Lung (tissue), 12 donors: ENCODE measurements around the gene RASA3. TPM values are rescaled to one million over a fixed set of nuclear protein-coding genes. Genes with fewer than 3 reads are reported as not detected.

ENCODE experiments used
- ATAC-seq: fragments of 200-7000 bp; cut with Tn5 transposase; one replicate; pipeline ENCODE4 v1.9.1; 2020; ENCODE audit warnings: moderate number of reproducible peaks; ENCODE audit not compliant: insufficient read depth, low FRiP score
- DNase-seq, 3 donors: peaks; one replicate each; pipeline ENCODE4 v3.0.0-alpha.2; 2013 to 2017
- H3K27ac ChIP-seq, 2 donors: one replicate each; pipeline ENCODE4 v1.5.1; 2013; ENCODE audit warnings: mild to moderate bottlenecking in 2 of 2, moderate library complexity in 2 of 2, control low read depth in 1 of 2, inconsistent platforms in 1 of 2, low read depth in 1 of 2, low read length in 1 of 2
- H3K27me3 ChIP-seq, 3 donors: one replicate each; pipeline ENCODE4 v1.5.1; 2013; ENCODE audit warnings: low read length in 2 of 3; ENCODE audit not compliant: control insufficient read depth in 3 of 3, insufficient read depth in 3 of 3
- H3K36me3 ChIP-seq, 4 donors: one replicate each; pipeline ENCODE4 v1.5.1; 2013; ENCODE audit warnings: low read length in 4 of 4, mild to moderate bottlenecking in 1 of 4, moderate library complexity in 1 of 4; ENCODE audit not compliant: control insufficient read depth in 4 of 4, insufficient read depth in 4 of 4
- H3K4me1 ChIP-seq, 5 donors: one replicate each; pipeline ENCODE4 v1.5.1; 2013; ENCODE audit warnings: low read length in 5 of 5, mild to moderate bottlenecking in 2 of 5, moderate library complexity in 1 of 5; ENCODE audit not compliant: control insufficient read depth in 5 of 5, insufficient read depth in 5 of 5
- H3K4me3 ChIP-seq: one replicate; pipeline ENCODE4 v1.5.1; 2013; ENCODE audit warnings: mild to moderate bottlenecking, control low read depth, moderate library complexity
- H3K9ac ChIP-seq, 2 donors: one replicate each; pipeline ENCODE4 v1.5.1; 2013; ENCODE audit warnings: low read length in 2 of 2, control low read depth in 1 of 2; ENCODE audit not compliant: insufficient read depth in 1 of 2
- H3K9me3 ChIP-seq, 4 donors: one replicate each; pipeline ENCODE4 v1.5.1; 2013; ENCODE audit warnings: low read length in 3 of 4, mild to moderate bottlenecking in 1 of 4, moderate library complexity in 1 of 4; ENCODE audit not compliant: control insufficient read depth in 4 of 4, insufficient read depth in 3 of 4
- WGBS, 2 donors: extraction: QIAGEN DNeasy Blood & Tissue Kit; methylation state at CpG; one replicate each; pipeline ENCODE4 v1.1.7; 2013; 5-methylcytosine and 5-hydroxymethylcytosine counted together
- polyA plus RNA-seq, 2 donors: library from polyadenylated mRNA; stranded (reverse); fragments of 200-250 nt; gene quantifications; one replicate each; pipeline ENCODE4 v1.2.1, GENCODE V29; 2013
- total RNA-seq, 2 donors: library from RNA; depleted of rRNA in 1 of 2; stranded (reverse); fragments of >200 nt in 1 of 2; gene quantifications; one replicate each; pipeline ENCODE4 v1.2.1, GENCODE V29; 2014 to 2021
- TF ChIP-seq, protein P1 (sequence below): IDR thresholded peaks from 2 replicates; pipeline ENCODE4 v1.5.1; 2012; ENCODE audit warnings: mild to moderate bottlenecking; ENCODE audit errors: control extremely low read depth, extremely low read depth
- donor health status: control.
- donor health status: control.
- donor health status: Bipolar disorder and iron deficiency.
- donor health status: healthy.
- donor health status: DM: yes; HTN: yes; CAD: no.

Gene RASA3
- total and polyA plus RNA-seq, 4 donors = 7.4 to 22.8 (median 16.2) TPM

- peaks cover 0 to 2% (median 0%) of the 10 kb centered on the region in 5 donors for H3K4me1 ChIP-seq
- H3K9me3 ChIP-seq = peaks cover 0 to 2% (median 0%) of the 10 kb centered on the region in 4 donors
- peaks cover 0 to 62% (median 13%) of the 10 kb centered on the region in 4 donors for H3K36me3 ChIP-seq
- H3K4me3 ChIP-seq = no peak overlapping the region
- no peak overlapping the region for H3K27ac ChIP-seq
- no peaks in the 10 kb centered on the region for H3K27me3 ChIP-seq
- H3K9ac ChIP-seq = no peak overlapping the region
- no peak for ATAC-seq
- DNase-seq = no peak
- WGBS, 2 donors = 86 to 90% methylated on average over 11 of the region's 11 CpGs
- TF ChIP-seq, protein P1, sequence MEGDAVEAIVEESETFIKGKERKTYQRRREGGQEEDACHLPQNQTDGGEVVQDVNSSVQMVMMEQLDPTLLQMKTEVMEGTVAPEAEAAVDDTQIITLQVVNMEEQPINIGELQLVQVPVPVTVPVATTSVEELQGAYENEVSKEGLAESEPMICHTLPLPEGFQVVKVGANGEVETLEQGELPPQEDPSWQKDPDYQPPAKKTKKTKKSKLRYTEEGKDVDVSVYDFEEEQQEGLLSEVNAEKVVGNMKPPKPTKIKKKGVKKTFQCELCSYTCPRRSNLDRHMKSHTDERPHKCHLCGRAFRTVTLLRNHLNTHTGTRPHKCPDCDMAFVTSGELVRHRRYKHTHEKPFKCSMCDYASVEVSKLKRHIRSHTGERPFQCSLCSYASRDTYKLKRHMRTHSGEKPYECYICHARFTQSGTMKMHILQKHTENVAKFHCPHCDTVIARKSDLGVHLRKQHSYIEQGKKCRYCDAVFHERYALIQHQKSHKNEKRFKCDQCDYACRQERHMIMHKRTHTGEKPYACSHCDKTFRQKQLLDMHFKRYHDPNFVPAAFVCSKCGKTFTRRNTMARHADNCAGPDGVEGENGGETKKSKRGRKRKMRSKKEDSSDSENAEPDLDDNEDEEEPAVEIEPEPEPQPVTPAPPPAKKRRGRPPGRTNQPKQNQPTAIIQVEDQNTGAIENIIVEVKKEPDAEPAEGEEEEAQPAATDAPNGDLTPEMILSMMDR = no peak
These were observed 116.5 kb downstream of the RASA3 start for GRCh38 chr13:114015969-114016295.

- no peak for ATAC-seq
These were observed 117.1 kb downstream of the RASA3 start for GRCh38 chr13:114015111-114015968.

DNA sequence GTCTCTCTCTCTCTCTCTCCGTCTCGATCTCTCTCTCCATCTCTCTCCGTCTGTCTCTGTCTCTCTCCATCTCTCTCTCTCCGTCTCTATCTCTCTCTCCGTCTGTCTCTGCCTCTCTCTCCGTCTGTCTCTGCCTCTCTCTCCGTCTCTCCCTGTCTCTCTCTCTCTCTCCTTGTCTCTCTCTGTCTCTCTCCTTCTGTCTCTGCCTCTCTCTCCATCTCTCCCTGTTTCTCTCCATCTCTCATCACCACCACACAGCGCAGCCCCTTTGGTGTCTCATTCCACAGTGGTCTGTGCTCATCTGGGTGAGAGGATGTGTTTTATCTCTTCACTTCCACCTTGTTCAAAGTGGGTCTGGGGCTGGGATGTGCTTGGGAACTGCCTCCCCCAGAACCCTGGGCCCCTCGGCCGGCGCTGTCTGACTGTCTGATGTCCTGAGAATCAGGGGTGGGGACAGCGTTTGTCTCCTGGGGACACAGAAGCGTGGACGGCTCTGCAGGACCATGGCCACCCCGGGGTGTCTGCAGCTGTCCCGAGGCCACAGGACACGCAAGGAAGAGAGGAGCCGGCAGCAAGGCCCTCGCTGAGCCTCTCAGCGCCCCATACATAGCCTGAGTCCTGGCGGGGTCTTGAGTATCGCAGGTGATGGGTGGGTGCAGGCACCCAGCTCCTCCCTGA, 118.3 kb downstream of the RASA3 start:
- Histone ChIP-seq H3K27ac (no peak overlapping the region), H3K9ac (no peak overlapping the region), H3K36me3 (peaks cover 2 to 65% (median 13%) of the 10 kb centered on the region in 4 donors), H3K27me3 (no peaks in the 10 kb centered on the region), H3K4me3 (no peak overlapping the region), H3K9me3 (peaks cover 0 to 2% (median 0%) of the 10 kb centered on the region in 4 donors), H3K4me1 (peaks cover 0 to 2% (median 0%) of the 10 kb centered on the region in 5 donors)
- DNase-seq (no peak), ATAC-seq (no peak)
- 94% methylated on average over 22 of the region's 22 CpGs for WGBS, 2 donors
- TF ChIP-seq, protein P1 = no peak

More at GRCh38 chr13:114015111-114015968, 117.1 kb downstream of the RASA3 start:
- H3K27ac ChIP-seq = no peak overlapping the region
- peak in 2 of 3 donors; percentile 56 to 66 for DNase-seq
- TF ChIP-seq, protein P1 = no peak
- H3K27me3 ChIP-seq = no peaks in the 10 kb centered on the region
- peaks cover 2 to 61% (median 13%) of the 10 kb centered on the region in 4 donors for H3K36me3 ChIP-seq
- no peak overlapping the region for H3K9ac ChIP-seq
- peaks cover 0 to 2% (median 0%) of the 10 kb centered on the region in 4 donors for H3K9me3 ChIP-seq
- 78 to 90% methylated on average over 40 of the region's 40 CpGs for whole genome bisulfite sequencing, 2 donors
- peaks cover 0 to 2% (median 0%) of the 10 kb centered on the region in 5 donors for H3K4me1 ChIP-seq
- no peak overlapping the region for H3K4me3 ChIP-seq
